Measurements from ENCODE around the gene USP17L21.
"Not testable (repeated sequence)": the region's sequence is repeated elsewhere in the genome, so short reads cannot be mapped to it uniquely, and the experiment has no call there.

Gene USP17L21

GRCh38 chr4:9262572-9262971 lies at the start of gene USP17L21:
USP17L21 (plus strand) TSS chr4:9262872; CDS start chr4:9262872, 0 bp downstream.
- H4K20me1 ChIP-seq (ENCODE audit: insufficient read depth); H3K36me3 ChIP-seq (ENCODE audit: insufficient read depth); H3K4me3 ChIP-seq (IDR thresholded peaks at IDR 0.05; ENCODE audit: insufficient read depth, low read depth, low read length); H3K27ac ChIP-seq; H3K9ac ChIP-seq; H3K27me3 ChIP-seq (ENCODE audit: insufficient read depth, low read depth); H3K79me2 ChIP-seq (ENCODE audit: insufficient read depth, low read depth); H2AFZ ChIP-seq (ENCODE audit: low read depth); H3K4me2 ChIP-seq; H3K4me1 ChIP-seq (ENCODE audit: low read depth, poor library complexity, severe bottlenecking): not testable (repeated sequence)

- not testable (repeated sequence) for H3K36me3 ChIP-seq (ENCODE audit: insufficient read depth); H3K27me3 ChIP-seq (ENCODE audit: insufficient read depth, low read depth); H3K79me2 ChIP-seq (ENCODE audit: insufficient read depth, low read depth); H4K20me1 ChIP-seq (ENCODE audit: insufficient read depth); H2AFZ ChIP-seq (ENCODE audit: low read depth); H3K4me1 ChIP-seq (ENCODE audit: low read depth, poor library complexity, severe bottlenecking); H3K4me2 ChIP-seq; H3K9ac ChIP-seq; H3K4me3 ChIP-seq (IDR thresholded peaks at IDR 0.05; ENCODE audit: insufficient read depth, low read depth, low read length); H3K27ac ChIP-seq
Measured at GRCh38 chr4:9214701-9215100, 48.0 kb upstream of the USP17L21 start.

GRCh38 chr4:9215105-9215504 lies 47.6 kb upstream of the USP17L21 start, which contains the start of gene USP17L11:
USP17L11 (plus strand) TSS chr4:9215405; CDS start chr4:9215405, 0 bp downstream.
- H4K20me1 ChIP-seq (ENCODE audit: insufficient read depth): not testable (repeated sequence)

GRCh38 chr4:9219852-9220251 lies 42.8 kb upstream of the USP17L21 start, which contains the start of gene USP17L12:
USP17L12 (plus strand) TSS chr4:9220152; CDS start chr4:9220152, 0 bp downstream.
- not testable (repeated sequence) for H4K20me1 ChIP-seq (ENCODE audit: insufficient read depth); H3K36me3 ChIP-seq (ENCODE audit: insufficient read depth); H2AFZ ChIP-seq (ENCODE audit: low read depth); H3K27me3 ChIP-seq (ENCODE audit: insufficient read depth, low read depth); H3K4me2 ChIP-seq; H3K9ac ChIP-seq; H3K4me1 ChIP-seq (ENCODE audit: low read depth, poor library complexity, severe bottlenecking); H3K4me3 ChIP-seq (IDR thresholded peaks at IDR 0.05; ENCODE audit: insufficient read depth, low read depth, low read length); H3K79me2 ChIP-seq (ENCODE audit: insufficient read depth, low read depth); H3K27ac ChIP-seq

More at GRCh38 chr4:9215105-9215504, 47.6 kb upstream of the USP17L21 start, which contains the start of gene USP17L11:
- H3K4me1 ChIP-seq (ENCODE audit: low read depth, poor library complexity, severe bottlenecking); H3K79me2 ChIP-seq (ENCODE audit: insufficient read depth, low read depth); H3K27ac ChIP-seq; H3K9ac ChIP-seq; H2AFZ ChIP-seq (ENCODE audit: low read depth); H3K4me2 ChIP-seq; H3K4me3 ChIP-seq (IDR thresholded peaks at IDR 0.05; ENCODE audit: insufficient read depth, low read depth, low read length); H3K27me3 ChIP-seq (ENCODE audit: insufficient read depth, low read depth); H3K36me3 ChIP-seq (ENCODE audit: insufficient read depth): not testable (repeated sequence)

GRCh38 chr4:9224596-9224995 lies 38.1 kb upstream of the USP17L21 start, which contains the start of gene USP17L13:
USP17L13 (plus strand) TSS chr4:9224896; CDS start chr4:9224896, 0 bp downstream.
- not testable (repeated sequence) for H3K27me3 ChIP-seq (ENCODE audit: insufficient read depth, low read depth); H3K4me3 ChIP-seq (IDR thresholded peaks at IDR 0.05; ENCODE audit: insufficient read depth, low read depth, low read length); H3K79me2 ChIP-seq (ENCODE audit: insufficient read depth, low read depth); H4K20me1 ChIP-seq (ENCODE audit: insufficient read depth); H3K4me2 ChIP-seq; H3K9ac ChIP-seq; H3K27ac ChIP-seq; H3K4me1 ChIP-seq (ENCODE audit: low read depth, poor library complexity, severe bottlenecking); H3K36me3 ChIP-seq (ENCODE audit: insufficient read depth); H2AFZ ChIP-seq (ENCODE audit: low read depth)

DNA sequence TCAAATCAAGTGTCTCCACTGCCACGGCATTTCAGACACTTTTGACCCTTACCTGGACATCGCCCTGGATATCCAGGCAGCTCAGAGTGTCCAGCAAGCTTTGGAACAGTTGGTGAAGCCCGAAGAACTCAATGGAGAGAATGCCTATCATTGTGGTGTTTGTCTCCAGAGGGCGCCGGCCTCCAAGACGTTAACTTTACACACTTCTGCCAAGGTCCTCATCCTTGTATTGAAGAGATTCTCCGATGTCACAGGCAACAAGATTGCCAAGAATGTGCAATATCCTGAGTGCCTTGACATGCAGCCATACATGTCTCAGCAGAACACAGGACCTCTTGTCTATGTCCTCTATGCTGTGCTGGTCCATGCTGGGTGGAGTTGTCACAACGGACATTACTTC lies 32.4 kb upstream of the USP17L21 start:
- H3K36me3 ChIP-seq (ENCODE audit: insufficient read depth); H2AFZ ChIP-seq (ENCODE audit: low read depth); H3K4me2 ChIP-seq; H3K27me3 ChIP-seq (ENCODE audit: insufficient read depth, low read depth); H3K79me2 ChIP-seq (ENCODE audit: insufficient read depth, low read depth); H3K4me3 ChIP-seq (IDR thresholded peaks at IDR 0.05; ENCODE audit: insufficient read depth, low read depth, low read length); H3K27ac ChIP-seq; H3K9ac ChIP-seq; H4K20me1 ChIP-seq (ENCODE audit: insufficient read depth); H3K4me1 ChIP-seq (ENCODE audit: low read depth, poor library complexity, severe bottlenecking): not testable (repeated sequence)

DNA sequence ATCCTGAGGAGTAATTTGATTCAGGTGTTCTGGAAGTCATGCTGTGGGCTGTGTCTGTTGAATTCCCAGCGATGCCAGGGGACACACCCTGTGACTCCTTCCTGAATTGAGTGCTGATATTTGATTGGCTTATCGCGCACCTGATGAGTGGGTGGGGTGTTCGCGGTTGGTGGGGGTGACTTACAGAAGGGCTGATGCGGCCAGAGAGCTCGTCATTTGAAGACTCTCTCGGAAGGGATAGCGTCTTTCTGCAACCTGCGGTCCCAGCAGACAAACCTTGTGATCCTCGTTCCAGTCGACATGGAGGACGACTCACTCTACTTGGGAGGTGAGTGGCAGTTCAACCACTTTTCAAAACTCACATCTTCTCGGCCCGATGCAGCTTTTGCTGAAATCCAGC lies 28.6 kb upstream of the USP17L21 start, which contains the start of gene USP17L15:
USP17L15 (plus strand) TSS at position 301 of the 400 bp plus-strand sequence; CDS start at position 301, 0 bp downstream.
- not testable (repeated sequence) for H3K4me2 ChIP-seq; H3K4me1 ChIP-seq (ENCODE audit: low read depth, poor library complexity, severe bottlenecking); H3K79me2 ChIP-seq (ENCODE audit: insufficient read depth, low read depth); H4K20me1 ChIP-seq (ENCODE audit: insufficient read depth); H3K27ac ChIP-seq; H3K27me3 ChIP-seq (ENCODE audit: insufficient read depth, low read depth); H2AFZ ChIP-seq (ENCODE audit: low read depth); H3K9ac ChIP-seq; H3K4me3 ChIP-seq (IDR thresholded peaks at IDR 0.05; ENCODE audit: insufficient read depth, low read depth, low read length); H3K36me3 ChIP-seq (ENCODE audit: insufficient read depth)

- not testable (repeated sequence) for H4K20me1 ChIP-seq (ENCODE audit: insufficient read depth); H3K9ac ChIP-seq; H3K4me2 ChIP-seq; H2AFZ ChIP-seq (ENCODE audit: low read depth); H3K4me3 ChIP-seq (IDR thresholded peaks at IDR 0.05; ENCODE audit: insufficient read depth, low read depth, low read length); H3K4me1 ChIP-seq (ENCODE audit: low read depth, poor library complexity, severe bottlenecking); H3K36me3 ChIP-seq (ENCODE audit: insufficient read depth); H3K27me3 ChIP-seq (ENCODE audit: insufficient read depth, low read depth); H3K79me2 ChIP-seq (ENCODE audit: insufficient read depth, low read depth); H3K27ac ChIP-seq
Measured at GRCh38 chr4:9238461-9238860, 24.2 kb upstream of the USP17L21 start.

DNA sequence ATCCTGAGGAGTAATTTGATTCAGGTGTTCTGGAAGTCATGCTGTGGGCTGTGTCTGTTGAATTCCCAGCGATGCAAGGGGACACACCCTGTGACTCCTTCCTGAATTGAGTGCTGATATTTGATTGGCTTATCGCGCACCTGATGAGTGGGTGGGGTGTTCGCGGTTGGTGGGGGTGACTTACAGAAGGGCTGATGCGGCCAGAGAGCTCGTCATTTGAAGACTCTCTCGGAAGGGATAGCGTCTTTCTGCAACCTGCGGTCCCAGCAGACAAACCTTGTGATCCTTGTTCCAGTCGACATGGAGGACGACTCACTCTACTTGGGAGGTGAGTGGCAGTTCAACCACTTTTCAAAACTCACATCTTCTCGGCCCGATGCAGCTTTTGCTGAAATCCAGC lies 19.1 kb upstream of the USP17L21 start, which contains the start of gene USP17L17:
USP17L17 (plus strand) TSS at position 301 of the 400 bp plus-strand sequence; CDS start at position 301, 0 bp downstream.
- not testable (repeated sequence) for H3K9ac ChIP-seq; H2AFZ ChIP-seq (ENCODE audit: low read depth); H3K4me2 ChIP-seq; H3K79me2 ChIP-seq (ENCODE audit: insufficient read depth, low read depth); H3K36me3 ChIP-seq (ENCODE audit: insufficient read depth); H3K27me3 ChIP-seq (ENCODE audit: insufficient read depth, low read depth); H3K4me3 ChIP-seq (IDR thresholded peaks at IDR 0.05; ENCODE audit: insufficient read depth, low read depth, low read length); H4K20me1 ChIP-seq (ENCODE audit: insufficient read depth); H3K4me1 ChIP-seq (ENCODE audit: low read depth, poor library complexity, severe bottlenecking); H3K27ac ChIP-seq

DNA sequence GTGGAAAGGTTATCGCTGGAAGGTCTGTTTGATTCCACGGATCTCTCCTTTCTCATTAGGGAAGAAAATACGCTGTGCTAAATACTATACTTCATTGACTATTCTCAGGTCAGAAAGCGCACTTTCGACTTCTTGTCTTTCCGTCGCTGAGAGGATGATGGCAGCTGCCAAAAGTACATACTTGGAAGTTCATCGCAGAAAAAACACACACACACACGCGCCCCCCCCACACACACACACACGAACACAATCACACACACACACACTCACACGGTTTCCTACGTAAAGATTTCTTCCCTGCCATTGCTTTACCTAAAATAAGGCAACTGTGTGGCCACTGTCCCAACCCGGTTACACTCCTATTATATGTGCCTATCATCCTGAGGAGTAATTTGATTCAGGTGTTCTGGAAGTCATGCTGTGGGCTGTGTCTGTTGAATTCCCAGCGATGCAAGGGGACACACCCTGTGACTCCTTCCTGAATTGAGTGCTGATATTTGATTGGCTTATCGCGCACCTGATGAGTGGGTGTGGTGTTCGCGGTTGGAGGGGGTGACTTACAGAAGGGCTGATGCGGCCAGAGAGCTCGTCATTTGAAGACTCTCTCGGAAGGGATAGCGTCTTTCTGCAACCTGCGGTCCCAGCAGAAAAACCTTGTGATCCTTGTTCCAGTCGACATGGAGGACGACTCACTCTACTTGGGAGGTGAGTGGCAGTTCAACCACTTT lies 14.6 kb upstream of the USP17L21 start, which contains the start of gene USP17L18:
USP17L18 (plus strand) TSS at position 678 of the 728 bp plus-strand sequence; CDS start at position 678, 0 bp downstream.
- not testable (repeated sequence) for H3K27ac ChIP-seq

More for the DNA sequence above, 14.6 kb upstream of the USP17L21 start, which contains the start of gene USP17L18:
- not testable (repeated sequence) for H4K20me1 ChIP-seq (ENCODE audit: insufficient read depth); H3K36me3 ChIP-seq (ENCODE audit: insufficient read depth); H3K4me1 ChIP-seq (ENCODE audit: low read depth, poor library complexity, severe bottlenecking); H3K79me2 ChIP-seq (ENCODE audit: insufficient read depth, low read depth); H3K27me3 ChIP-seq (ENCODE audit: insufficient read depth, low read depth); H3K4me2 ChIP-seq; H3K9ac ChIP-seq; H2AFZ ChIP-seq (ENCODE audit: low read depth); H3K4me3 ChIP-seq (IDR thresholded peaks at IDR 0.05; ENCODE audit: insufficient read depth, low read depth, low read length)
